Effector CD8-positive, alpha-beta T cell (primary cell): ENCODE data around the gene MYCBPAP.

ENCODE experiments used
- DNase-seq: peaks from one replicate; lab custom pipeline; 2025; lab: John Stamatoyannopoulos, UW

The MYCBPAP gene

DNA sequence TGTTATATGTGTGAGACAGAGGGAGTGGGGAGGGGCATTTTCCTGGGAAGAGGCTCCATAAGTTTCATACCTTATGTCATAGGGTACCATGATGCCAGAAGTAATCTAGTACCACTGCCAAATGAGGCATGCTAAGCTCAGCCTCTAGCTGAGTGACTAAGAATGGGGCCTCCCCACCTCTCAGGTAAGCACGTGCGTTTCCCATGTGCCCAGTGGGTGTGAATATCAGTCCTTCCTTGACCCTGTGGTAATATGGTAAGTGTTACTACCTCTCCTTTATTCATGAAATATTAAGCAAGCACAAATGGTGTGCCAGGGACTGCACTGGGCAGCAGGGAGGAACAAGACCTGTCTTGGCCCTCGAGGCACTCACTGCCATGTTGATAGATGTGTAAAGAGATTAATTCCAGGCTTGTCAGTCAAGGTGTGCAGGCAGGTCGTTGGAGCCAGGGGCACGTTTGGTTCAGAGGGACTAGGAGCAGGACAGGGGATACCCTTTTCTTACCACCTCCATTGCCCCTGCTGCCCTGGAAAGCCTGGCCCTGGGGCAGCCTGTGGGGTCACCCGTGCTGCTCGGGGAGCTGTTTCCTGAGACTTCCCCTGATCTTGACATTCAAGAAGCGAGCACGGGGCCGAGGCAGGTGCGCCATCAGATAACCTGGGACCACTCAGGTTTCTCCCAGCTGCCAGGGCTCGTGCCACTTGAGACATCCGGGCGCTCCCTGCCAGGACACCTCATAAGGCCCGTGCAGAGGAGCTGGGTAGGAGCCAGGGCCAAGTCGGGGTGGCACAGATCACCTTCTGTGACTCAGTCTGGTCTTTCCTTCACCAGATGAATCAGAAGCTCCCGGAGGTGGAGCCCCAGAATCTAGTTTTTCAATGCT lies 20.8 kb upstream of the MYCBPAP start:
- no peak for DNase-seq

DNA sequence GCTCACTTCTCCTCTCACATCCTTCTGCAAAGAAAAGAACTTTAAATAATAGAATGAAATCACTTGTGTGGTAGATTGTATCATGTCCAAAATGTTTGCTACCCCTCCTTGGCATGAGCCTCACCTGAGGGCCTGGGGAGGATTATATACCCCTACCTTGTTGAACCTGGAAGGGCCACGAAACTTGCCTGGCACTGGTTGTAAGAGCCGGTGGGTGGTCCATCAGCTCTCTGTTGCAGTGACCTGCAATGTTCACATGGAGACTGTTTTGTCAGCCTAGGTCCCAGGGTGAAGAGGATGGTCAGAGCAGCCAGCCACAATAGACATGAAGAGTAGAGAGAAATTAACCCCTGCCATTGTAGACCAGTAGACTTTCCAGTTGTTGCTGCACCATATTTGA lies 19.4 kb upstream of the MYCBPAP start:
- no peak for DNase-seq

DNA sequence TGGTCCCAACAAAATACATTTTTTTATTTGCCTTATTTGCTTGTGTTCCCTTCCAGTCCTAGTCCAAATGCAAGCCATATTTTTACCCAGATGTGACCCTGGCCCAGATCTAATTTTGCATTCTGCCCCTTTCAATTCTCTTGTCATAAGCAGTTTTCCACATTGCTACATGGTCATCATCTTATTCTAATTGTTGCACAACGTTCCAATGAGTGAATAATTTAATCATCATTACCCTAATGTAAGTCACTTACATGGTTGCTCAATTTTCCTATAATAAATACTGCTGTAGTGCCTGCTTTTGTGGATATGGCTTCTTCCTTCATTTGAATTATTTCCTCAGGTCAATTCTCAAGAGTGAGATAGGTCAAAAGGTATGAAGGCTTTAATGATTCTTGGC lies 16.7 kb upstream of the MYCBPAP start:
- DNase-seq: no peak

DNA sequence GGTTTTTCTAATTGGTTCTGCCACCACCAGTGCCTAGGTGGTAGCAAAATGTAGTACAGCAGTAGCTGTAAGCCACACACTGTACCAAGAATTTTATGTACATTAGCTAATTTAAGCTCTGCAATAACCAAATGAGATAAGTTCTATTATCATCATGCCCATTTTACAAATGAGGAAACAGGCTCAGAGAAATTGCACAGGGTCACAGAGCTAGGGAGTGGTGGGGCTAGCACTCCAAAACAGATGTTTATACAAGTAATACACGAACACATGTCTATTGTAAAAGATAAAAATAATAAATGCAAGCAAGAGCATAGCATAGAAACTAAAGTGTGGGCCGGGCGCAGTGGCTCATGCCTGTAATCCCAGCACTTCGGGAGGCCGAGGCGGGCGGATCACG lies 16.0 kb upstream of the MYCBPAP start:
- no peak for DNase-seq

DNA sequence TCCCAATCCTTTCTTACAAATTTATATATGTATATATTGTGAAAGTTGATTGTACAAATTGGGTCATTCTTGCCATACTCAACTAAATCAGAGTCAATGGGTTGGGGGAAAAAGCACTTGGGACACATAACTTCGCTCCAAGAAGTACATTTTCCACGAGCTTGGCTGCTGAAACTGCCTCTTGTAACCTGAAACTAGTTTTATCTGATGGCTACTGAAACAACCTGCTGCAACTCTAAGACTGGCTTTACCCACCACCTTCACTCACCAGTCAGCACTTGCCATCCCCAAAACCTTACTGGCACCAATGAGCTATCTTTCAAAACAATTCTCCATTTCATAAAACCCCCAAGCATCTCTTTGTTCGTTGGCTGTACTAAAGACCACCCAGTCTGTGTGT lies 14.5 kb upstream of the MYCBPAP start:
- no peak for DNase-seq

DNA sequence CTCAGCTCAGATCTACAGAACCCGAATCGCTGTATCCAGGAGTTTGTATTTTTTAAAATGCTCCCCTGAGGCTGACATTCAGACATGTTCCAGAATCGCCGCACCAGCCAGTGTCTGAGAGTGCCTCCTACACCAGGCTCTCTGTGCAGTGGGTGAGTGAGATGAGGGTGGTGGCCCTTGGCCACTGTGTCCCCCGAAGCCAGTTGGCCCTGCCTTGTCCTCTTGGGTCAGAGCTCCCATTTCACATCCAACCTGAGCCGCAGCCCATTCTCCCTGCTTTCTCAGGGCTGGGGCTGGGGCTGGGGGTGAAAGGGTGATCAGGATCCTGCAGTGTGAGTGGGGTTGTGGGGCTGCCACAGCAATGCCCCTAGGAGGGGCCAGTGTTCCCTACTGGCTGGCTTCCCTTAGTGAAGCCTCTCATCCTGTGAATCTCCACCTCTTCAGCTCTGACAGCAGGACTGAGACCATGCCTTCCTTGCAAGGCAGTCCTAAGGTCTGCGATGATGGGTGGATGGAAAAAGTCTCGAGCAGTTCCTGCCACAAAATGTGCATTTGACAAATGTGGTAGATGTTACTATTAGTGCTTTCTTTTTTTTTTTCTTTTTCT lies 12.9 kb upstream of the MYCBPAP start:
- no peak for DNase-seq

DNA sequence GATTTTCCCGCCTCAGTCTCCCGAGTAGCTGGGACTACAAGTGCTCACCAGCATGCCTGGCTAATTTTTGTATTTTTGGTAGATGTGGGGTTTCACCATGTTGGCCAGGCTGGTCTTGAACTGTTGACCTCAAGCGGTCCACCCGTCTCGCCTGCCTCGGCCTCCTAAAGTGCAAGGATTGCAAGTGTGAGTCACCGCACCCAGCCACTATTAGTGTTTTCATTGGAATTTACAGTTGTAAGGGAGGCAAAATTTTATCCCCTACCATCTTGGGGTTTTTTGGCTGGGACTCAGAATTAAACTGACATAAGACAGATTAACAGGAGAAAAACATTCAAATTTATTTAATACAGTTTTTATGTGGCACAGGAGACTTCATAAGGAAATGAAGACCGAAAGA lies 12.3 kb upstream of the MYCBPAP start:
- no peak for DNase-seq

DNA sequence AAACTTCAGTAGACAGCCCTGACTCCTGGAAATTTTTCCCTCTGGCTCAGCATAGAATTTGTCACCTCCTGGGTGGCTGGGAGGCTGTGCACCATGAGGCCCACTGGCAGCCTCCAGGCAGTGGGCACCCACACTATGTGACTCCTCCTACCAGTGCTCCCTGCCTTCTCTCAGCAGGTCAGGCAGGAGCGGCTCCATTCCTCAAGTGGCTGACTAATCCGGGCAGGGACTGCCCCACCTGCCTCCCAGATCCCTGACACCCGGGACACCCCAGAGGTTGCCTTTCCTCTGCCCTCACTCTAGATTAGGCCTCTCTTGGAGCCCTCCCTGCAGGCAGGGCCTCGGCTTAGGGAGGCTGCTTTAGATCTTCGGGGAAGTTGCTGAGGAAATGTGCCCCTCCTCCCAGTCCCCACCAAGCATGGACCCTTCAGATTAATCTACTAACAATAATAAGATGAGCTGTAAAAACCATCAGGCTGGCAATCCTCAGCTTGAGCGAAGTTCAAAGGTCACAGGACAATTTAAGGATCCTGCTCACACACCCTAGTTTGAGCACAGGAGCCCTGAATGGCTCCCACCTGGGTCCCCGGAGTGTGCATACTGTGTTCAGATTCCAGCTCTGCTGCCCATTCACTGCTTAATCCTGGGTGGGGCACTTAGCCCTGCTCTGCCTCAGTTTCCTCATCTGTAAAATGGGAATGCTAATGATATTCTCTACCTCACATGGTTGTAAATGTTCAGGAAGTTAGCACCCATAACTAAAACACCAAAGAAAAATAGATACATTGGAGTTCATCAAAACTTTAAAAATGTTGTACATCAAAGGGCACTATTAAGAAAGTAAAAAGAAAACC lies 10.0 kb upstream of the MYCBPAP start:
- no peak for DNase-seq

DNA sequence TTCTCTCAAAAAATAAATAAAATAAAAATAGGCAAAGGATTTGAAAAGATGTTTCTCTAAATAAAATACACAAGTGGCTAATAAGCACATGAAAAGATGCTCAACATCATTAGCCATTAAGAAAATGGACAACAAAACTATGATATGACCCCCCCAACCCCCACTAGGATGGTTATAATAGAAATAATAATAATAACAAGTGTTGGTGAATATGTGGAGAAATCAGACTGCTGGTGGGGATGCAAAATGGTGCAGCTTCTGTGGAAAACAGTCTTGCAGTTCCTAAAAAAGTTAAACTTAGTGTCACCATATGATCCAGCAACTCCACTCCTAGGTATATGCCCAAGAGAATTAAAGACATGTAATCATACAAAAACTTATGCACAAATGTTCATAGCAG lies 9.0 kb upstream of the MYCBPAP start:
- DNase-seq: no peak

DNA sequence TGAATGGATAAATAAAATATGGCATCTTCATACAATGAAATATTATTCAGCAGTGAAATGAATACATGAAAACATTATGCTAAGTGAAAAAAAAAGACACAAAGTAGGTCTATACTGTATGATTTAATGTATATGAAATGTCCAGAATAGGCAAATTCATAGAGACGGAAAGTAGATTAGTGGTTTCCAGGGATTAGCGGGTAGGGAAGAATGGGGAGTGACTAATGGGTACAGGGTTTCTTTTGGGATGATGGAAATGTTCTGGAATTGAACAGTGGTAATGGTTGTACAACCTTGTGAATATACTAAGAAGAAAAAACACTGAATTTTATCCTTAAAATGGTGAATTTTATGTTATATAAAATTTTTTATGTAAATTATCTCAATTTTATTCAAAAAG lies 8.5 kb upstream of the MYCBPAP start:
- no peak for DNase-seq

DNA sequence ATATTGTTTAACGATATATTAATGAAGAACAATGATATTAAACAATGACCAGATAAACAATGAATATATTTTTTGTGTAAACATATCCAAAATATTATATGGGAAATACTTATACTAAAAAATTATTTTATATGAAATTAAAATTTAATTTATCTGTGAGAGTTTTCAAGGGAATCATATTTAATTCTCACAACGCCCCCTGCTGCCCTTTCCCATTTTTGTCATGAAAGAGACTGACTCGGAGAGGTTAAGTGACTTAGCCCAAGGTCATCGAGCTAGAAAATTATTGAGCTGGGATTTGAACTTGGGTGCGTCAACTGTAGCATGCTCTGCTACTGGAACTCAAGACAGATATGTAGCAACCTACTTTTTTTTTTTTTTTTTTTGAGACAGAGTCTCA lies 7.2 kb upstream of the MYCBPAP start:
- DNase-seq: no peak

DNA sequence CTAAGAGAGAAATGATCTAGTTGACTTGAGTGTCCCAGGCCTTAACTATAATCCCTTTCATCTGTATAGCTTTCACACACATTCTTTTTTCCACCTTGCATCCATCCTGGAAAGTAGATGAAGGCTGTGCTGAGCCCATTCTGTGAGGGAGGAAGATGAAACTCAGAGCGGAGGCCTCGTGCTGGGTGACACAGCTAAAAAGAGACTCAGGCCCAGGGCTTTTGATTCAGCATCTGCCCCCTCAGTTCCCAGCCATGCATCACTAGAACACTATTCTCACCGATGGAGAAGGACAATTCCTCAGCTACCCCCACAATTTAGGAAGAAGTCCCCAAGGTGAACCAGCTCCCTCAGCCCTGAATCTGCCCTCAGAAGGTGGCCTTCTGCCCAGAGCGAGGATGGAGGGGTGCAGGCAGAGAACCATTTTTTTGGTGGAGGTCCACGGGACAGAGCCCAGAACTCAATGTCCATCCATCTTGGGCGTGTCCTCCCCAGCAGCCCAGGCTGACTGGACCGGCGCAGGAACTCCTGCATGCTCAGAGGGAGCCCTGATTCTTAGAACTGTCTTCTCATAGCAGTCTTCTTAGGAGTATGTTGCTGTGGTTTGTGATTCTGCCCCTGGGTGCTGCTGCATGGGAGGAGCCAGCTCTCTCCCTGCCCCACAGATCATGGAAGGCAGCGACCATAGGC lies 5.8 kb upstream of the MYCBPAP start:
- DNase-seq: no peak

DNA sequence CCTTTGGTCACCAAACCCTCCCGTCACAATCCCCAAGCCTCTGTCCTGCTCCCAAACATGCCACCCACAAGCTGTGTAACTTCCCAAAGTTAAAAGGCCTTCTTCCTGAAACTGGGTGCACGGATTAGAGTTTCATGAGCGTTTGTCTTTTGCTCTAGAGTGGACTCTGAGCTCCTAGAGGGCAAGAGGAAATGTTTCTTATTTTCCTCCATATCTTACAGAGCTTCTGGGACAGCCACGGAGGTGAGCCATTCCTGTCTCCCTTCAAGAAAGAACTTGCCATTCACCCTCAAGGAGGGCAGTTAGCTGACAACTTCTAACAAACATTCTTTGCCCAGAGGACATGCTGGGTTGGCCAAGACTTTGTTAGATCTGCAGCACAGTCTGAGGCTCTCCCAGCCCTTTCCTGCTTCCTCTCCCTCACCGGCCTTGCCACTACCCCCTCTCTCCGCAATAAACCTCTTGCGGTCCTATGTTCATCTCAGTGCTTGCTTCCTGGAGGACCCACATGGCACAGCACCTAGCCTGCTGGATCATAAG lies 2.6 kb upstream of the MYCBPAP start:
- no peak for DNase-seq

DNA sequence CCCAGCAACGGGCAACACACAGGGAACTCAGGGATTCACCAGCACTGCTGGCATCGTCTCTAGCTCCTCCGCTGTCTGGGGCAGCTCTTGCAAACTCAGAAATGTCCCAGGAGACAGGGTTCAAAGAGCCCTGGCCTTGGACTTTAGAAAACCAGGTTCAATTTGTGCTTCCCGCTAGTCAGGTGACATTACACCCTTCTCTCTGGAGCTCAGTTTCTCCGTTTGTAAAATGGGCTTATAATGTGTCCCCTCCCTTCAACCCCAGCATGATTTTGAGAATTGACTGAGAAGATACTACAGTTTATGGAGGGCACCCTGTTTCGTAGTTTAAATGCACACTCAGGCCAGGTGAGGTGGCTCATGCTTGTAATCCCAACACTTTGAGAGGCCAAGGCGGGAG lies 1.9 kb upstream of the MYCBPAP start:
- DNase-seq: no peak

DNA sequence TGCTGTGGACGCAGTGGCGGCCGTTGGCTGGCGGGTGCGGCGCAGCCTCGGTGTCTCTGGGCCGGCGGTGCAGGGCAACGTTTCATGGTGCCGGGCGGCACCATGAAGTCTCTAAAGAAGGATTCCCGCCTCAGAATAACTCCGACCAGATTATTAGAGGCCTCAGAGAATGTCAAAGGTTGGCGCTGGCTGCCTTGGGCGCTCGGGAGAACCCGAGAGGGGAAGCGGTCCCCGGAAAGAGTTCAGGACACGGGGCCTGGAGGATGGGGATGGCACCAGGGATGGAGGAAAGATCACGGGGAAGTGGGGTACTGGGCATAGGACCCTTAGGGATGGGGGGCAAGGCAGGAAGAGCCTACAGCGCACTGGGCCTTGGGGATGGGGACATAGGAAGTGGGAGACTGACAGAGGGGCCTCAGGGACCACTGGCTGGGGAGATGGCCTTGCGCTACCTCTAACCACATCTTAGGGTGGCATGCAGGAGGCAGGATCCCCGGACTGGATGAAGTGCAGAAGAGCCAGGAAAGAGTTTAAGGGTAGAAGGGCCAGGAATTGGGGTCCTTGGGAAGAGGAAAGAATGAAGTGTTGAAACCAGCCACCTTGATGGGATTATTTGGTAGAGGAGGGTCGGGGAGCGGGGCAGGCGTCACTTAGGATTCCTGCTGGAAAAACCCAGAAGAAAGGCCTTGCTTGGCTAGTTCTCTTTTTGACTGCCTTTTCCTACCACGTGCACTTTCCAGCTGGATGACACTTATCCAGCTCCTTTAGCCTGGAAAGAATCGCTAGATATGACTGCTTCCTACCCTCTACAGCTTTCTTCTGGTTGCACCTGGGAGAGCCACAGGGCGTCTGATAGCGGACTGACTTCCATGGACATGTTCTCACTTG lies 578 bp downstream of the MYCBPAP start:
- DNase-seq: no peak

DNA sequence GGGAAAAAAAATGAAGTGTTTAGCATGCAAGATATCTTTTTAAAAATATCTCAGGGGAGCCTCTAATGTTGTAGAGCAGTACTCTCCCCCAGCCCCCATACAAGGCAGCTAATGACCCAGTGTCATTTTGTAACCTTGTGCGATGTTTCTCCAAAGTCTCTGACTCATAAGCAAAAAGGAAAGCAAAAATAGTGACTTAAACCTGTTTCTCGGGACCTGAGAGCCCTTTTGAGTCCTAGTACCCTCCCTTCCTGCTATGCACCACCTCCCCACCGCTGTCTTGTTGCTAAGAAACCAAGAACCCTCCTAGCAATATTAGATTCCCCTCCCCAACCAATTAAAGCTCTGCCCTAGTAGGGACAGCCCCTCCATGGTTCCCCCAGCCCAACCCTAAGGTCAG lies 2.8 kb downstream of the MYCBPAP start:
- no peak for DNase-seq

DNA sequence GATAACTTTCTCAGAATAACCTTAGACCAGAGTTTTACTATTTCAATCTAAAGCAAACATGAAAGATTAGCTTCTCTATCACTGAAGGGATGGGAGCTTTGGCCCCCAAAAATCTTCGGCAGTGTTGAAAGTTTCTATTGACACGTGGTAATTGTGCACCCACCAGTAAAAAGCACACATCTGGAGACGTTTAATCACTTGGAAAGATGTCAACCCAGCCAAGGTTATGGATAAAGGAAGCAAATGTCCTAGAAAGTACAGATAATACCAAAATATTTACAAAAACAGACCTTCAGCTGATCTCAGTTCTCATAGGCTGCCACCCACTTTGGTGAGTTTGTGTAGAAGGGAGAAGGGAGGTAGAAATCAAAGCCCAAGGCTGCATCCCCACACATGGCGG lies 5.3 kb downstream of the MYCBPAP start:
- DNase-seq: no peak

DNA sequence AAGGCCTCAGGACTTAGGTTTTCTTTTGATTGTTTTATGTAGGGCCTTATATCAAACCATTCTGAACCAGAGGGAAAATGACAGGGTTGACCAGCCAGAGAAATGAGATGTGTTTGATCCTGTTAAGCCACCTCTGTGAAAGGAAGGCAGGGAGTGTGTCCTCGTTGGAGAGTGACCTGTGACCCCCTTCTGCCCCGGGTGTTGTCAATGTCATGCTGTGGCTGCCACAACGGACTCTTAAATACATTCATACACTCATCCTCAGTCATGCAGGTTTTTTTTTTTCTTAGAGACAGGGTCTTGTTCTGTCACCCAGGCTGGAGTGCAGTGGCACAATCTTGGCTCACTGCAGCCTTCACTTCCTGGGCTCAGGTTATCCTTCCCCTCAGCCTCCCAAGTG lies 6.1 kb downstream of the MYCBPAP start:
- no peak for DNase-seq

DNA sequence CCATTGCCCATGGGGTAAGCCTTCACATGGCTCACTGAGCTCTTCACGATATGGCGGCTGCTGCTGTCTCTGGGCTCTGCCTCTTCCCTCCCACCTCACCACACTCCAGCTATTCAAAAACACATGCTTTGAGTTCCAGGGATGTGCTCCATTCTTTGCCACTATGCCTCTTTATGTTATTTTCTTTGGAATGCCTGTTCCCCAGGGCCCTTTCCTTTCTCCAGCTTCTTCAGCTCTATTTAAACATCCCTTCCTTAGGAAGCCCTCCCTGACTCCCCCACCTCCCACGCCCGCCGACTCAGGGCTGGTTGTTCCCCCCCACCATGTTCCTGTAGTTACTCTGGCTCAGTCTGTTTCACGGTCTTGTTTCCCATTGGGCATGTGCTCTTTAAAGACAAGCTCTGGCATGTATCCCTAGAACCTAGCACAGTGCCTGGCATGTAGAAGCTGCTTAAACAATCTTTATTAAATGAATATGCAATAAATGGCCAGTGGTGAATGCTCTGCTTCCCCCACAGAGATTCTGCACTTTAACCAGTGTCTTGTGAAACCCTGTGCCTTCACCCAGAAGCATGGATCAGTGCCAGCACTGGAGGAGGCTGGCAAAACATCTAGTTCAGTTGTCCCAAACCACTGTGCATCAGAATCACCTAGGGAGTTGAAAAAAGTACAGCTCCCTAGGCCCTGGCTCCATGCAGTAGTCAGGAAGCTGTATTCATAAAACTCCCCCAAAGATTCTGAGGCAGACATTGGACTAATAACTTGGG lies 6.9 kb downstream of the MYCBPAP start:
- no peak for DNase-seq

DNA sequence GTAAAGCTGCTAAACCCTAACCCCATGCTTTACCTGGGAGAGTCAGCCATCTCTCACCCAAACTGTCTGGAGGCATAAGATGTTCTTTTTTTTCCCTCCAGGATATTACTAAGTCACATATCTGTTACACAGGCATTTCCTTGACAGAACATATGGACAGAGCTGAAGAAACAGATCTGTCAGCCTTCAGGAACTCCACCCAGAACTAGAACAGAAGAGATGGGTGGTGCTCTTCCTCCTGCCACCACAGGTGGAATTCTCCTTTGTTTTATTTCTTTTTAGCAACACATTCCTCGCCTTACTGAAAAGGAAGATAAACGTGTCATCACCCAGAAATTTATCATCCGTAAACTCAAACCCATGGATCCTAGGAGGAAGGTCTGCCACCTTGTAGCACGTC lies 8.8 kb downstream of the MYCBPAP start:
- DNase-seq: no peak
